K562 (cell line): ENCODE measurements around the gene VIM. TPM values are rescaled to one million over a fixed set of nuclear protein-coding genes. Genes with fewer than 3 reads are reported as not detected.

ENCODE experiments used
- CBFA2T3 ChIP-seq: fragments of 450-650 bp; IDR thresholded peaks from 2 replicates; pipeline ENCODE4 v1.6.1; 2017
- CTBP1 ChIP-seq: fragments of 450-650 bp; IDR thresholded peaks from 2 replicates; pipeline ENCODE4 v1.6.1; 2016; ENCODE audit warnings: borderline replicate concordance
- DMBX1 ChIP-seq: fragments of 250-450 bp; sonication (Bioruptor Pico); IDR thresholded peaks from 2 replicates; pipeline ENCODE4 v1.8.0; 2022; ENCODE audit warnings: inconsistent platforms, mild to moderate bottlenecking, moderate library complexity, borderline replicate concordance
- EP400 ChIP-seq: fragments of 450-650 bp; IDR thresholded peaks from 2 replicates; pipeline ENCODE4 v1.6.1; 2017; ENCODE audit warnings: antibody characterized with exemption, mild to moderate bottlenecking, moderate library complexity
- FOXA1 ChIP-seq: fragments of 450-650 bp; IDR thresholded peaks from 2 replicates; pipeline ENCODE4 v1.6.1; 2016; ENCODE audit warnings: mild to moderate bottlenecking, borderline replicate concordance
- FOXK2 ChIP-seq, 2 experiments: fragments of 450-650 bp; IDR thresholded peaks in 1 of 2; conservative IDR thresholded peaks in 1 of 2; 2 replicates each; pipeline ENCODE4 v1.6.1; 2016; ENCODE audit warnings: low read depth in 2 of 2, mild to moderate bottlenecking in 1 of 2
- HEY1 ChIP-seq: fragments of 250-450 bp; sonication (Bioruptor Pico); IDR thresholded peaks from 2 replicates; pipeline ENCODE4 v1.5.0; 2020; ENCODE audit warnings: mild to moderate bottlenecking, moderate library complexity, borderline replicate concordance
- KDM1A ChIP-seq, 2 experiments: fragments of 450-650 bp; IDR thresholded peaks; 2 replicates each; pipeline ENCODE4 v1.6.1; 2016; ENCODE audit warnings: mild to moderate bottlenecking in 2 of 2
- KLF6 ChIP-seq: fragments of 250-450 bp; sonication (Bioruptor Pico); IDR thresholded peaks from 2 replicates; pipeline ENCODE4 v1.4.0; 2020; ENCODE audit warnings: mild to moderate bottlenecking, moderate library complexity, borderline replicate concordance
- NCOA1 ChIP-seq: fragments of 450-650 bp; IDR thresholded peaks from 2 replicates; pipeline ENCODE4 v1.6.1; 2016; ENCODE audit warnings: low read depth
- SMAD4 ChIP-seq: fragments of 250-450 bp; sonication (Bioruptor Pico); conservative IDR thresholded peaks from 2 replicates; pipeline ENCODE4 v1.8.0; 2021; ENCODE audit warnings: inconsistent platforms, mild to moderate bottlenecking, moderate library complexity
- TARDBP ChIP-seq: fragments of 450-650 bp; IDR thresholded peaks from 2 replicates; pipeline ENCODE4 v1.6.1; 2016
- ZBTB8A ChIP-seq: fragments of 450-650 bp; IDR thresholded peaks from 2 replicates; pipeline ENCODE4 v1.6.1; 2018; ENCODE audit warnings: mild to moderate bottlenecking, moderate library complexity; ENCODE audit not compliant: partially characterized antibody
- ZNF12 ChIP-seq: sonication (generic); formaldehyde crosslinking; IDR thresholded peaks from 2 replicates; pipeline ENCODE4 v1.4.0; 2020; ENCODE audit warnings: mild to moderate bottlenecking, missing genetic modification reagents
- ZNF165 ChIP-seq: fragments of 250-450 bp; sonication (Bioruptor Pico); IDR thresholded peaks from 2 replicates; pipeline ENCODE4 v1.4.0; 2020; ENCODE audit warnings: borderline replicate concordance
- ZNF316 ChIP-seq: fragments of 450-650 bp; IDR thresholded peaks from 2 replicates; pipeline ENCODE4 v1.6.1; 2016
- ZNF584 ChIP-seq: fragments of 200-800 bp; sonication (Bioruptor generic); IDR thresholded peaks from 2 replicates; pipeline ENCODE4 v1.6.1; 2016; ENCODE audit warnings: low read depth, mild to moderate bottlenecking, missing genetic modification characterization, missing compliant biosample characterization
- ZNF75A ChIP-seq: fragments of 450-650 bp; formaldehyde crosslinking; IDR thresholded peaks from 2 replicates; pipeline ENCODE4 v1.4.0; 2020; ENCODE audit warnings: mild to moderate bottlenecking
- ZSCAN29 ChIP-seq: fragments of 450-650 bp; IDR thresholded peaks from 2 replicates; pipeline ENCODE4 v1.6.1; 2017
- polyA plus RNA-seq, 8 experiments: library from polyadenylated mRNA; depleted of rRNA in 4 of 8; stranded (reverse) in 5 of 8; unstranded in 3 of 8; fragments of >200 nt; fragmentation: Nextera tagmentation in 2 of 8; fragmentation: Illumina TruSeq in 1 of 8; extraction: Ambion mirVana in 2 of 8; extraction: Trizol in 1 of 8; gene quantifications; 2 replicates each; pipeline versions ENCODE4 v1.2.1 to v1.2.3, GENCODE V29; 2011 to 2014; ENCODE audit warnings: inconsistent platforms in 1 of 8, missing spikeins in 1 of 8
- total RNA-seq, 7 experiments: library from RNA; depleted of rRNA in 6 of 7; stranded (reverse); fragments of >200 nt in 6 of 7; fragmentation: Illumina TruSeq in 2 of 7; extraction: Trizol in 2 of 7; gene quantifications; 2 replicates each; pipeline versions ENCODE4 v1.2.1 to v1.2.3, GENCODE V29; 2011 to 2021; ENCODE audit warnings: low replicate concordance in 1 of 7
- TF ChIP-seq, protein P1 (sequence below), 2 experiments: fragments of 450-650 bp in 1 of 2; sonication (generic) in 1 of 2; formaldehyde crosslinking in 1 of 2; IDR thresholded peaks in 1 of 2; conservative IDR thresholded peaks in 1 of 2; 2 replicates each; pipeline versions ENCODE4 v1.6.1 to v1.8.1; 2016 to 2023; ENCODE audit warnings: mild to moderate bottlenecking in 2 of 2, moderate library complexity in 2 of 2, inconsistent platforms in 1 of 2, missing genetic modification reagents in 1 of 2
- TF ChIP-seq, protein P2 (sequence below): fragments of 250-450 bp; sonication (Bioruptor Pico); IDR thresholded peaks from 2 replicates; pipeline ENCODE4 v1.8.0; 2022; ENCODE audit warnings: moderate library complexity, mild to moderate bottlenecking, inconsistent platforms
- TF ChIP-seq, protein P3 (sequence below): fragments of 250-450 bp; sonication (Bioruptor Pico); IDR thresholded peaks from 2 replicates; pipeline ENCODE4 v1.5.0; 2021
- TF ChIP-seq, protein P4 (sequence below): fragments of 450-650 bp; IDR thresholded peaks from 2 replicates; pipeline ENCODE4 v1.6.1; 2014; ENCODE audit warnings: low read depth, mild to moderate bottlenecking, moderate library complexity, borderline replicate concordance

Gene VIM
- total and polyA plus RNA-seq, 9 of the 15 experiments (the other 6 are each of a cell fraction or from before 2014, with no cell fraction given), result 86.0 to 621 (median 383) TPM

DNA sequence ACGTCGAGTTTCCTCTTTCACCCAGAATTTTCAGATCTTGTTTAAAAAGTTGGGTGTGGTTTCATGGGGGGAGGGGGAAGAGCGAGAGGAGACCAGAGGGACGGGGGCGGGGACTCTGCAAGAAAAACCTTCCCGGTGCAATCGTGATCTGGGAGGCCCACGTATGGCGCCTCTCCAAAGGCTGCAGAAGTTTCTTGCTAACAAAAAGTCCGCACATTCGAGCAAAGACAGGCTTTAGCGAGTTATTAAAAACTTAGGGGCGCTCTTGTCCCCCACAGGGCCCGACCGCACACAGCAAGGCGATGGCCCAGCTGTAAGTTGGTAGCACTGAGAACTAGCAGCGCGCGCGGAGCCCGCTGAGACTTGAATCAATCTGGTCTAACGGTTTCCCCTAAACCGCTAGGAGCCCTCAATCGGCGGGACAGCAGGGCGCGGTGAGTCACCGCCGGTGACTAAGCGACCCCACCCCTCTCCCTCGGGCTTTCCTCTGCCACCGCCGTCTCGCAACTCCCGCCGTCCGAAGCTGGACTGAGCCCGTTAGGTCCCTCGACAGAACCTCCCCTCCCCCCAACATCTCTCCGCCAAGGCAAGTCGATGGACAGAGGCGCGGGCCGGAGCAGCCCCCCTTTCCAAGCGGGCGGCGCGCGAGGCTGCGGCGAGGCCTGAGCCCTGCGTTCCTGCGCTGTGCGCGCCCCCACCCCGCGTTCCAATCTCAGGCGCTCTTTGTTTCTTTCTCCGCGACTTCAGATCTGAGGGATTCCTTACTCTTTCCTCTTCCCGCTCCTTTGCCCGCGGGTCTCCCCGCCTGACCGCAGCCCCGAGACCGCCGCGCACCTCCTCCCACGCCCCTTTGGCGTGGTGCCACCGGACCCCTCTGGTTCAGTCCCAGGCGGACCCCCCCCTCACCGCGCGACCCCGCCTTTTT, at the start of gene VIM (continued):
- TF ChIP-seq, protein P1, sequence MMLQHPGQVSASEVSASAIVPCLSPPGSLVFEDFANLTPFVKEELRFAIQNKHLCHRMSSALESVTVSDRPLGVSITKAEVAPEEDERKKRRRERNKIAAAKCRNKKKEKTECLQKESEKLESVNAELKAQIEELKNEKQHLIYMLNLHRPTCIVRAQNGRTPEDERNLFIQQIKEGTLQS (IDR thresholded peaks at IDR 0.05), result peak; percentile 99
- TF ChIP-seq, protein P1 (CRISPR knock-in tag; conservative IDR thresholded peaks at IDR 0.05), result peak; percentile 98
- peak; percentile 58 for TF ChIP-seq NCOA1
- TF ChIP-seq, protein P2, sequence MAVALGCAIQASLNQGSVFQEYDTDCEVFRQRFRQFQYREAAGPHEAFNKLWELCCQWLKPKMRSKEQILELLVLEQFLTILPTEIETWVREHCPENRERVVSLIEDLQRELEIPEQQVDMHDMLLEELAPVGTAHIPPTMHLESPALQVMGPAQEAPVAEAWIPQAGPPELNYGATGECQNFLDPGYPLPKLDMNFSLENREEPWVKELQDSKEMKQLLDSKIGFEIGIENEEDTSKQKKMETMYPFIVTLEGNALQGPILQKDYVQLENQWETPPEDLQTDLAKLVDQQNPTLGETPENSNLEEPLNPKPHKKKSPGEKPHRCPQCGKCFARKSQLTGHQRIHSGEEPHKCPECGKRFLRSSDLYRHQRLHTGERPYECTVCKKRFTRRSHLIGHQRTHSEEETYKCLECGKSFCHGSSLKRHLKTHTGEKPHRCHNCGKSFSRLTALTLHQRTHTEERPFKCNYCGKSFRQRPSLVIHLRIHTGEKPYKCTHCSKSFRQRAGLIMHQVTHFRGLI (CRISPR knock-in tag), result no peak
- TF ChIP-seq ZSCAN29, result no peak
- TF ChIP-seq ZNF316, result peak; percentile 42; the same call in 1 of the 2 replicates
- 0 out of 2 replicates have a peak, but pooled peaks have one; percentile 27 for TF ChIP-seq DMBX1 (CRISPR knock-in tag)
- TF ChIP-seq, protein P3, sequence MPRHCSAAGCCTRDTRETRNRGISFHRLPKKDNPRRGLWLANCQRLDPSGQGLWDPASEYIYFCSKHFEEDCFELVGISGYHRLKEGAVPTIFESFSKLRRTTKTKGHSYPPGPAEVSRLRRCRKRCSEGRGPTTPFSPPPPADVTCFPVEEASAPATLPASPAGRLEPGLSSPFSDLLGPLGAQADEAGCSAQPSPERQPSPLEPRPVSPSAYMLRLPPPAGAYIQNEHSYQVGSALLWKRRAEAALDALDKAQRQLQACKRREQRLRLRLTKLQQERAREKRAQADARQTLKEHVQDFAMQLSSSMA (CRISPR knock-in tag), result peak; percentile 40; the same call in 1 of the 2 replicates
- TF ChIP-seq ZBTB8A, result no peak
- 0 out of 2 replicates have a peak, but pooled peaks have one; percentile 8 for TF ChIP-seq ZNF165
- no peak for TF ChIP-seq FOXA1
- TF ChIP-seq TARDBP, result peak; percentile 75; the same call in 1 of the 2 replicates
- TF ChIP-seq ZNF75A (CRISPR knock-in tag), result peak; percentile 40; the same call in 1 of the 2 replicates
- TF ChIP-seq EP400, result peak; percentile 86
- peak in 1 of 2 experiments; percentile 65; a peak in 1 of 4 replicates for TF ChIP-seq FOXK2 (conservative IDR thresholded peaks at IDR 0.05 in 1 of 2, IDR thresholded peaks at IDR 0.05 in 1 of 2; ENCODE audit: low read depth in 2 of 2)
- TF ChIP-seq ZNF584 (CRISPR knock-in tag), result no peak
- peak; percentile 97 for TF ChIP-seq SMAD4
- TF ChIP-seq CBFA2T3, result peak; percentile 67
- TF ChIP-seq KLF6 (CRISPR knock-in tag), result peak; percentile 84
- TF ChIP-seq, protein P4, sequence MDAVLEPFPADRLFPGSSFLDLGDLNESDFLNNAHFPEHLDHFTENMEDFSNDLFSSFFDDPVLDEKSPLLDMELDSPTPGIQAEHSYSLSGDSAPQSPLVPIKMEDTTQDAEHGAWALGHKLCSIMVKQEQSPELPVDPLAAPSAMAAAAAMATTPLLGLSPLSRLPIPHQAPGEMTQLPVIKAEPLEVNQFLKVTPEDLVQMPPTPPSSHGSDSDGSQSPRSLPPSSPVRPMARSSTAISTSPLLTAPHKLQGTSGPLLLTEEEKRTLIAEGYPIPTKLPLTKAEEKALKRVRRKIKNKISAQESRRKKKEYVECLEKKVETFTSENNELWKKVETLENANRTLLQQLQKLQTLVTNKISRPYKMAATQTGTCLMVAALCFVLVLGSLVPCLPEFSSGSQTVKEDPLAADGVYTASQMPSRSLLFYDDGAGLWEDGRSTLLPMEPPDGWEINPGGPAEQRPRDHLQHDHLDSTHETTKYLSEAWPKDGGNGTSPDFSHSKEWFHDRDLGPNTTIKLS, result peak; percentile 65; the same call in 1 of the 2 replicates
- peak; percentile 97 for TF ChIP-seq KDM1A (IDR thresholded peaks at IDR 0.05)
- TF ChIP-seq HEY1 (CRISPR knock-in tag), result no peak
- peak; percentile 94 for TF ChIP-seq CTBP1
- TF ChIP-seq ZNF12 (CRISPR knock-in tag), result peak; percentile 65; the same call in 1 of the 2 replicates
